ENCODE measurements around the gene MAPK8IP2. TPM values are rescaled to one million over a fixed set of nuclear protein-coding genes. Genes with fewer than 3 reads are reported as not detected.

Gene MAPK8IP2
- total RNA-seq, 1 experiment from 2014 or later = 6.4 TPM

DNA sequence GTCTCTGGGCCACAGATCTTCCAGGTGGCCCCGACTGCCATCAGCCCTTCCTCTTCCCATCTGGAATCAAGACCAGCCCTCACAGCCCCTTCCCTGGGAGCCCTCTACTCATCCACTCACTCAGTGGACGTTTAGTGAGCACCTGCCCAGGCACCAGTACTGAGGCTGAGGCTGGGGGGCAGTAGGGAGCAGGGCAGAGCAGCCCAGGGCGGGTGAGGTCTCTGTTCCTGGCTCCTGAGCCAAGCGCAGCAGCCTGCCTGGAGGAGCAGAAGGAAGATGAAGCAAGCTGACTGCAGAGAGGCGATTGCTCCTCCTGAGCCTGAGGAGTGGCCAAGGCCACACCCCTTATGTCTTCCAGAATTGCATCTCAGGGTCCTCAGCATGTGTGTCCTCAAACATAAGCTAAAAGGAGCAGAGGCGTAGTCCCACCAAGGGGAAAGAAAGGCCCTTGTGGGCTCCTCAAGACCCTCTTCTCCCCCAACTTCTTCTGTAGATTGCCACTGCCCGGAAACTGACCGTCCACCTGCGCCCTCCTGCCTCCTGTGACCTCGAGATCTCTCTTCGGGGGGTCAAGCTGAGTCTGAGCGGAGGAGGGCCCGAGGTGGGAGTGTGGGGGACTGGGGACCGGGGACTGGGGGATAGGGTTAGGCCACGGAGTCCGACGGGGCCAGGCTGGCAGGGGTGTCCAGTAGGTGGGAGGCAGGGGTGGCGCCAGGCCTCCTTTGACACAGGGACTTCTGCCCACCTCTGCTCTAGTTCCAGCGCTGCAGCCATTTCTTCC is 5.8 kb downstream of the MAPK8IP2 start:
- intact Hi-C loops (cut with micrococcal nuclease) = no loop called here
- no peaks in the 10 kb centered on the region for H3K36me3 ChIP-seq (ENCODE audit: control insufficient read depth in 1 of 2, insufficient read depth in 2 of 2, low read length in 2 of 2)
- TF ChIP-seq, protein P1, sequence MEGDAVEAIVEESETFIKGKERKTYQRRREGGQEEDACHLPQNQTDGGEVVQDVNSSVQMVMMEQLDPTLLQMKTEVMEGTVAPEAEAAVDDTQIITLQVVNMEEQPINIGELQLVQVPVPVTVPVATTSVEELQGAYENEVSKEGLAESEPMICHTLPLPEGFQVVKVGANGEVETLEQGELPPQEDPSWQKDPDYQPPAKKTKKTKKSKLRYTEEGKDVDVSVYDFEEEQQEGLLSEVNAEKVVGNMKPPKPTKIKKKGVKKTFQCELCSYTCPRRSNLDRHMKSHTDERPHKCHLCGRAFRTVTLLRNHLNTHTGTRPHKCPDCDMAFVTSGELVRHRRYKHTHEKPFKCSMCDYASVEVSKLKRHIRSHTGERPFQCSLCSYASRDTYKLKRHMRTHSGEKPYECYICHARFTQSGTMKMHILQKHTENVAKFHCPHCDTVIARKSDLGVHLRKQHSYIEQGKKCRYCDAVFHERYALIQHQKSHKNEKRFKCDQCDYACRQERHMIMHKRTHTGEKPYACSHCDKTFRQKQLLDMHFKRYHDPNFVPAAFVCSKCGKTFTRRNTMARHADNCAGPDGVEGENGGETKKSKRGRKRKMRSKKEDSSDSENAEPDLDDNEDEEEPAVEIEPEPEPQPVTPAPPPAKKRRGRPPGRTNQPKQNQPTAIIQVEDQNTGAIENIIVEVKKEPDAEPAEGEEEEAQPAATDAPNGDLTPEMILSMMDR (IDR thresholded peaks at IDR 0.05 in 2 of 3, conservative IDR thresholded peaks at IDR 0.05 in 1 of 3; ENCODE audit: borderline replicate concordance in 1 of 3, insufficient read depth in 1 of 3, low read depth in 2 of 3, low read length in 2 of 3) = peak in 2 of 3 experiments; percentile 26 to 33; a peak in 2 of 6 replicates
- TF ChIP-seq SIN3A (IDR thresholded peaks at IDR 0.05; ENCODE audit: low read depth) = no peak
- H4K20me1 ChIP-seq (ENCODE audit: insufficient read depth) = no peaks in the 10 kb centered on the region
- no peak overlapping the region for H3K9ac ChIP-seq (ENCODE audit: low read length)
- H3K4me2 ChIP-seq (ENCODE audit: low read length) = no peak overlapping the region
- no peaks in the 10 kb centered on the region for H3K9me3 ChIP-seq (ENCODE audit: control insufficient read depth in 1 of 2, insufficient read depth in 1 of 2, low read depth in 1 of 2, low read length in 2 of 2)
- no TSS peak for BruUV-seq (replicated peaks)
- H3K79me2 ChIP-seq (ENCODE audit: insufficient read depth, low read length) = no peaks in the 10 kb centered on the region
- H2AFZ ChIP-seq (ENCODE audit: low read depth, low read length, poor library complexity, severe bottlenecking) = no peak overlapping the region
- ATAC-seq = peak; percentile 69
- POLR2A ChIA-PET = no interaction called here
- H3K4me1 ChIP-seq (ENCODE audit: control insufficient read depth in 1 of 2, insufficient read depth in 2 of 2, low read length in 2 of 2) = no peaks in the 10 kb centered on the region; a peak in 1 of 4 replicates
- CTCF ChIA-PET = interaction anchor here (1.2 kb wide), 1 partner anchor 14 kb away, joined by 4 read pairs; no protein-coding TSS in a partner anchor
- no peak overlapping the region for H3K4me3 ChIP-seq (replicated peaks in 1 of 2; ENCODE audit: low read depth in 1 of 2, low read length in 2 of 2)
- H3K27me3 ChIP-seq (ENCODE audit: insufficient read depth, low read length) = no peaks in the 10 kb centered on the region
- RAD21 ChIA-PET (ENCODE audit: low non-redundant PET in 1 of 2, low total read pairs in 2 of 2, uncharacterized antibody in 2 of 2, unreplicated experiment in 2 of 2) = no interaction called here
- H3K27ac ChIP-seq (ENCODE audit: low read depth, low read length) = no peak overlapping the region
- DNase-seq (ENCODE audit: low read depth, low spot score) = no peak
- no peaks in the 10 kb centered on the region for H3K9me2 ChIP-seq (ENCODE audit: insufficient read depth)

DNA sequence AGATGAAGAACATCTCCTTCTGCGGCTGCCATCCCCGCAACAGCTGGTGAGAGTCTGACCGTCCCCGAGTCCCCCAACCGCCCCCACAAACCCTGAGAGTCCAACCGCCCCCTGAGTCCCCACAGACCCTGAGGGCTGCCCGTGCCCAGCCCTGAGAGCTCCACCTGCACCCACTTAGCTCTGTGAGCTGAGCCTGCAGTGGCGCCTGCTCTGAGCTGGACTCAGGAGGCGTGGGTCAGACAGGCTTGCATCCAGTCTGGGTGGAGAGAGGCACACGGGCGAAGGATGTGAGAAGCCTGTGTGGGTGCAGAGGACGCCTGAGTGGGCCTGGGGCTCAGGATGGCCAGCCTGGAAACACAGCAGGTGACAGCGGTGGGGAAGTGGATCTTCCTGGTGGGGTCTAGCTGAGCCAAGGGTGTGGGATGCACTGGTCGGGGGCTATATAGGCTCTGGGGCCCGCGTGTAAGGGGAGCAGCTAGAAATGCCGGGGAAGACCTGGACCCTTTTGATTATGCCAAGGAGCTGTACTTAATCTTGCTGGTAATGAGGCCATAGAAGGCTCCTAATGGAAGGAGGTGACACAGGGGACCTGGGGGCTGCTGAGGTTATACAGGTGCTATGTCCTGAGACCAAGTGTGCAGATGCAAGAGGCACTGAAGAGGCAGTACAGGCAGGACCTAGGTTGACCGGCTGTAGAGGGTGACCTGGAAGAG is 6.5 kb downstream of the MAPK8IP2 start:
- ChIA-PET RAD21 (ENCODE audit: low non-redundant PET in 1 of 2, low total read pairs in 2 of 2, uncharacterized antibody in 2 of 2, unreplicated experiment in 2 of 2) (no interaction called here), POLR2A (no interaction called here), CTCF (interaction anchor here (1.2 kb wide), 1 partner anchor 13 kb away, joined by 4 read pairs; no protein-coding TSS in a partner anchor)
- Histone ChIP-seq H3K27me3 (ENCODE audit: insufficient read depth, low read length) (no peaks in the 10 kb centered on the region), H3K9me2 (ENCODE audit: insufficient read depth) (no peaks in the 10 kb centered on the region), H3K36me3 (ENCODE audit: control insufficient read depth in 1 of 2, insufficient read depth in 2 of 2, low read length in 2 of 2) (no peaks in the 10 kb centered on the region), H3K9me3 (ENCODE audit: control insufficient read depth in 1 of 2, insufficient read depth in 1 of 2, low read depth in 1 of 2, low read length in 2 of 2) (no peaks in the 10 kb centered on the region), H3K9ac (ENCODE audit: low read length) (no peak overlapping the region), H3K4me3 (replicated peaks in 1 of 2; ENCODE audit: low read depth in 1 of 2, low read length in 2 of 2) (no peak overlapping the region), H4K20me1 (ENCODE audit: insufficient read depth) (no peaks in the 10 kb centered on the region), H3K4me1 (ENCODE audit: control insufficient read depth in 1 of 2, insufficient read depth in 2 of 2, low read length in 2 of 2) (peaks cover 0 to under 1% of the 10 kb centered on the region in 2 experiments; a peak in 2 of 4 replicates), H3K4me2 (ENCODE audit: low read length) (no peak overlapping the region), H3K79me2 (ENCODE audit: insufficient read depth, low read length) (no peaks in the 10 kb centered on the region), H2AFZ (ENCODE audit: low read depth, low read length, poor library complexity, severe bottlenecking) (no peak overlapping the region), H3K27ac (ENCODE audit: low read depth, low read length) (no peak overlapping the region)
- ATAC-seq (no peak), DNase-seq (ENCODE audit: low read depth, low spot score) (no peak)
- no peak for TF ChIP-seq SP1 (IDR thresholded peaks at IDR 0.05; ENCODE audit: low read depth)
- TF ChIP-seq SRF (IDR thresholded peaks at IDR 0.05; ENCODE audit: low read depth) = no peak
- TF ChIP-seq JUND (IDR thresholded peaks at IDR 0.05) = no peak
- TF ChIP-seq, protein P2, sequence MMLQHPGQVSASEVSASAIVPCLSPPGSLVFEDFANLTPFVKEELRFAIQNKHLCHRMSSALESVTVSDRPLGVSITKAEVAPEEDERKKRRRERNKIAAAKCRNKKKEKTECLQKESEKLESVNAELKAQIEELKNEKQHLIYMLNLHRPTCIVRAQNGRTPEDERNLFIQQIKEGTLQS (IDR thresholded peaks at IDR 0.05) = no peak
- TF ChIP-seq EZH2phosphoT487 (IDR thresholded peaks at IDR 0.05; ENCODE audit: borderline replicate concordance) = no peak
- no peak for TF ChIP-seq YY1 (IDR thresholded peaks at IDR 0.05; ENCODE audit: extremely low read depth, insufficient replicate concordance, low read depth, low read length)
- intact Hi-C loops (cut with micrococcal nuclease) = no loop called here
- BruUV-seq (replicated peaks) = no TSS peak
